HEK293 (cell line): ENCODE results near the gene ACSM2B.
"Not testable (repeated sequence)": the region's sequence is repeated elsewhere in the genome, so short reads cannot be mapped to it uniquely, and the experiment has no call there.

Experiments used
- CTCF ChIA-PET: fragments of 350-600 bp; formaldehyde crosslinking; extraction: SDS; loops from one replicate; lab custom pipeline; 2021; ENCODE audit warnings: antibody characterized with exemption; lab: Yijun Ruan, JAX
- POLR2A ChIA-PET: fragments of 300-600 bp; formaldehyde crosslinking; extraction: SDS; loops from one replicate; lab custom pipeline; 2020; ENCODE audit warnings: antibody characterized with exemption, inconsistent platforms; lab: Yijun Ruan, JAX
- H3K27ac ChIP-seq: fragments of 200-500 bp; sonication (Bioruptor generic); 2 replicates; pipeline ENCODE4 v1.5.1; 2014; ENCODE audit warnings: low read depth, low read length, control low read depth, inconsistent platforms; ENCODE audit errors: extremely low read depth
- H3K36me3 ChIP-seq, 2 experiments: fragments of 200-500 bp in 1 of 2; sonication (Bioruptor generic) in 1 of 2; 1 replicate in 1 of 2; 2 replicates in 1 of 2; pipeline ENCODE4 v1.5.1; 2014 to 2017; ENCODE audit warnings: inconsistent platforms in 2 of 2, low read length in 2 of 2; ENCODE audit not compliant: control insufficient read depth in 2 of 2, insufficient read depth in 1 of 2
- H3K4me1 ChIP-seq: fragments of 200-500 bp; sonication (Bioruptor generic); 2 replicates; pipeline ENCODE4 v1.5.1; 2014; ENCODE audit warnings: mild to moderate bottlenecking, low read length, inconsistent platforms; ENCODE audit not compliant: control insufficient read depth, insufficient read depth
- H3K4me3 ChIP-seq: 2 replicates; pipeline ENCODE4 v1.5.1; 2011; ENCODE audit warnings: low read depth, mild to moderate bottlenecking, control low read depth, low read length, moderate library complexity
- H3K9me3 ChIP-seq: fragments of 200-500 bp; sonication (Bioruptor generic); 2 replicates; pipeline ENCODE4 v1.5.1; 2014; ENCODE audit warnings: low read depth, low read length, inconsistent platforms; ENCODE audit not compliant: control insufficient read depth, insufficient read depth
- GLIS2 ChIP-seq: fragments of 450-650 bp; formaldehyde crosslinking; IDR thresholded peaks from 2 replicates; pipeline ENCODE4 v1.5.1; 2016; ENCODE audit warnings: missing biosample characterization, missing genetic modification characterization
- SETDB1 ChIP-seq: IDR thresholded peaks from one replicate; pipeline ENCODE4 v1.6.1; 2017; ENCODE audit warnings: mild to moderate bottlenecking, low read length, moderate library complexity, mixed read lengths; ENCODE audit not compliant: insufficient read length
- ZFHX2 ChIP-seq: fragments of 450-650 bp; formaldehyde crosslinking; conservative IDR thresholded peaks from 2 replicates; pipeline ENCODE4 v1.5.1; 2016; ENCODE audit warnings: missing biosample characterization, missing genetic modification characterization
- ZNF138 ChIP-seq: fragments of 450-650 bp; formaldehyde crosslinking; IDR thresholded peaks from 2 replicates; pipeline ENCODE4 v1.5.1; 2016; ENCODE audit warnings: missing biosample characterization, missing genetic modification characterization, borderline replicate concordance
- ZNF169 ChIP-seq: fragments of 450-650 bp; formaldehyde crosslinking; IDR thresholded peaks from 2 replicates; pipeline ENCODE4 v1.5.1; 2016; ENCODE audit warnings: missing biosample characterization, missing genetic modification characterization
- ZNF174 ChIP-seq: fragments of 450-650 bp; formaldehyde crosslinking; IDR thresholded peaks from 2 replicates; pipeline ENCODE4 v1.5.0; 2017; ENCODE audit warnings: missing biosample characterization, mild to moderate bottlenecking, missing genetic modification characterization
- ZNF24 ChIP-seq: fragments of 450-650 bp; formaldehyde crosslinking; IDR thresholded peaks from 2 replicates; pipeline ENCODE4 v1.5.1; 2016; ENCODE audit warnings: missing biosample characterization, missing genetic modification characterization
- ZNF324 ChIP-seq: fragments of 450-650 bp; formaldehyde crosslinking; IDR thresholded peaks from 2 replicates; pipeline ENCODE4 v1.5.1; 2016; ENCODE audit warnings: missing biosample characterization, missing genetic modification characterization
- ZNF521 ChIP-seq: fragments of 450-650 bp; formaldehyde crosslinking; IDR thresholded peaks from 2 replicates; pipeline ENCODE4 v1.5.1; 2017; ENCODE audit warnings: missing biosample characterization, mild to moderate bottlenecking, missing genetic modification characterization
- ZNF558 ChIP-seq: fragments of 450-650 bp; formaldehyde crosslinking; IDR thresholded peaks from 2 replicates; pipeline ENCODE4 v1.5.1; 2016; ENCODE audit warnings: missing biosample characterization, missing genetic modification characterization
- ZNF791 ChIP-seq: fragments of 450-650 bp; formaldehyde crosslinking; IDR thresholded peaks from 2 replicates; pipeline ENCODE4 v1.5.1; 2016; ENCODE audit warnings: missing biosample characterization, missing genetic modification characterization
- ZNF792 ChIP-seq: fragments of 450-650 bp; formaldehyde crosslinking; IDR thresholded peaks from 2 replicates; pipeline ENCODE4 v1.5.1; 2016; ENCODE audit warnings: missing biosample characterization, missing genetic modification characterization
- TF ChIP-seq, protein P1 (sequence below): fragments of 450-650 bp; formaldehyde crosslinking; IDR thresholded peaks from 2 replicates; pipeline ENCODE4 v1.5.1; 2016; ENCODE audit warnings: missing biosample characterization, missing genetic modification characterization, low read depth
- TF ChIP-seq, protein P2 (sequence below): fragments of 450-650 bp; formaldehyde crosslinking; IDR thresholded peaks from 2 replicates; pipeline ENCODE4 v1.5.1; 2016; ENCODE audit warnings: missing biosample characterization, missing genetic modification characterization
- TF ChIP-seq, protein P3 (sequence below): fragments of 450-650 bp; formaldehyde crosslinking; IDR thresholded peaks from 2 replicates; pipeline ENCODE4 v1.5.1; 2016; ENCODE audit warnings: missing biosample characterization, missing genetic modification characterization, borderline replicate concordance
- TF ChIP-seq, protein P4 (sequence below): fragments of 450-650 bp; formaldehyde crosslinking; IDR thresholded peaks from 2 replicates; pipeline ENCODE4 v1.5.1; 2016; ENCODE audit warnings: missing biosample characterization, missing genetic modification characterization
- TF ChIP-seq, protein P5 (sequence below): fragments of 450-650 bp; formaldehyde crosslinking; IDR thresholded peaks from 2 replicates; pipeline ENCODE4 v1.5.1; 2016; ENCODE audit warnings: missing biosample characterization, missing genetic modification characterization

The ACSM2B gene

DNA sequence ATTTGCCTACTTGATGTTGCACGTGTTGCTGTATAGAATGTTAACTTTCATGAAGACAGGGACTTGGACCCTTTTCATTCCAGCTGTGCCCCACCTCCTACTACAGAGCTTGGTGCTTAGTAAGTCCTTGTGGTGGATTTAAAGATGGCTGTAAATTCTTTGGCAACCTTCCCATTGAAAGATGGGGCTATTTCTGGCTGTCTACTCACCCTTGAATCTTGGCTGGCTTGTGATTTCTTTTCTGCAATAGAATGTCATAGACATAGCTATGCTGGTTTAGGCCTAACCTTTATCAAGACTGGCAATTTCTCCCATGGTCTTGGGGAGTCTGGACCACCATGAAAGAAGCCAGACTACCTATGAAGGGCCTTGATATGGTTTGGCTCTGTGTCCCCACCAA is 65.8 kb downstream of the ACSM2B start:
- H3K9me3 ChIP-seq, result no peaks in the 10 kb centered on the region
- ChIA-PET POLR2A (no interaction called here), CTCF (interaction anchor here (0.6 kb wide), 1 partner anchor 1109 kb away, joined by 3 read pairs; no protein-coding TSS in a partner anchor)
- TF ChIP-seq ZNF792 (tag by site-specific recombination), result no peak
- TF ChIP-seq ZFHX2 (tag by site-specific recombination), result no peak
- TF ChIP-seq ZNF558 (tag by site-specific recombination), result no peak
- TF ChIP-seq, protein P1, sequence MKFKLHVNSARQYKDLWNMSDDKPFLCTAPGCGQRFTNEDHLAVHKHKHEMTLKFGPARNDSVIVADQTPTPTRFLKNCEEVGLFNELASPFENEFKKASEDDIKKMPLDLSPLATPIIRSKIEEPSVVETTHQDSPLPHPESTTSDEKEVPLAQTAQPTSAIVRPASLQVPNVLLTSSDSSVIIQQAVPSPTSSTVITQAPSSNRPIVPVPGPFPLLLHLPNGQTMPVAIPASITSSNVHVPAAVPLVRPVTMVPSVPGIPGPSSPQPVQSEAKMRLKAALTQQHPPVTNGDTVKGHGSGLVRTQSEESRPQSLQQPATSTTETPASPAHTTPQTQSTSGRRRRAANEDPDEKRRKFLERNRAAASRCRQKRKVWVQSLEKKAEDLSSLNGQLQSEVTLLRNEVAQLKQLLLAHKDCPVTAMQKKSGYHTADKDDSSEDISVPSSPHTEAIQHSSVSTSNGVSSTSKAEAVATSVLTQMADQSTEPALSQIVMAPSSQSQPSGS (tag by site-specific recombination), result no peak
- no peak for TF ChIP-seq GLIS2
- TF ChIP-seq, protein P2, sequence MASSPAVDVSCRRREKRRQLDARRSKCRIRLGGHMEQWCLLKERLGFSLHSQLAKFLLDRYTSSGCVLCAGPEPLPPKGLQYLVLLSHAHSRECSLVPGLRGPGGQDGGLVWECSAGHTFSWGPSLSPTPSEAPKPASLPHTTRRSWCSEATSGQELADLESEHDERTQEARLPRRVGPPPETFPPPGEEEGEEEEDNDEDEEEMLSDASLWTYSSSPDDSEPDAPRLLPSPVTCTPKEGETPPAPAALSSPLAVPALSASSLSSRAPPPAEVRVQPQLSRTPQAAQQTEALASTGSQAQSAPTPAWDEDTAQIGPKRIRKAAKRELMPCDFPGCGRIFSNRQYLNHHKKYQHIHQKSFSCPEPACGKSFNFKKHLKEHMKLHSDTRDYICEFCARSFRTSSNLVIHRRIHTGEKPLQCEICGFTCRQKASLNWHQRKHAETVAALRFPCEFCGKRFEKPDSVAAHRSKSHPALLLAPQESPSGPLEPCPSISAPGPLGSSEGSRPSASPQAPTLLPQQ (tag by site-specific recombination), result no peak
- TF ChIP-seq ZNF24, result no peak
- TF ChIP-seq ZNF174 (tag by site-specific recombination), result no peak
- no peaks in the 10 kb centered on the region for H3K4me1 ChIP-seq
- H3K4me3 ChIP-seq, result no peak overlapping the region
- no peaks in the 10 kb centered on the region for H3K36me3 ChIP-seq
- H3K27ac ChIP-seq, result no peak overlapping the region

DNA sequence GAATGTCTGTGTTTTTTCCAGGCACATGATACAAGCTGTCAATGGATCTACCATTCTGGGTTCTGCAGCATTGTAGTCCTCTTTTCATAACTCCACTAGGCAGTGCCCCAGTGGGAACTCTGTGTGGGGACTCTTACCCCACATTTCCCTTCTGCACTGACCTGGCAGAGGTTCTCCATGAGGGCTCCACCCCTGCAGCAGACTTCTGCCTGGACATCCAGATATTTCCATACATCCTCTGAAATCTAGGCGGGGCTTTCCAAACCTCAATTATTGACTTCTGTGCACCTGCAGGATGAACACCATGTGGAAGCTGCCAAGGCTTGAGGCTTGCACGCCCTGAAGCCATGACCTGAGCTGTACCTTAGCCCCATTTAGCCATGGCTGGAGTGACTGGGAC is 68.9 kb downstream of the ACSM2B start:
- TF ChIP-seq, protein P3, sequence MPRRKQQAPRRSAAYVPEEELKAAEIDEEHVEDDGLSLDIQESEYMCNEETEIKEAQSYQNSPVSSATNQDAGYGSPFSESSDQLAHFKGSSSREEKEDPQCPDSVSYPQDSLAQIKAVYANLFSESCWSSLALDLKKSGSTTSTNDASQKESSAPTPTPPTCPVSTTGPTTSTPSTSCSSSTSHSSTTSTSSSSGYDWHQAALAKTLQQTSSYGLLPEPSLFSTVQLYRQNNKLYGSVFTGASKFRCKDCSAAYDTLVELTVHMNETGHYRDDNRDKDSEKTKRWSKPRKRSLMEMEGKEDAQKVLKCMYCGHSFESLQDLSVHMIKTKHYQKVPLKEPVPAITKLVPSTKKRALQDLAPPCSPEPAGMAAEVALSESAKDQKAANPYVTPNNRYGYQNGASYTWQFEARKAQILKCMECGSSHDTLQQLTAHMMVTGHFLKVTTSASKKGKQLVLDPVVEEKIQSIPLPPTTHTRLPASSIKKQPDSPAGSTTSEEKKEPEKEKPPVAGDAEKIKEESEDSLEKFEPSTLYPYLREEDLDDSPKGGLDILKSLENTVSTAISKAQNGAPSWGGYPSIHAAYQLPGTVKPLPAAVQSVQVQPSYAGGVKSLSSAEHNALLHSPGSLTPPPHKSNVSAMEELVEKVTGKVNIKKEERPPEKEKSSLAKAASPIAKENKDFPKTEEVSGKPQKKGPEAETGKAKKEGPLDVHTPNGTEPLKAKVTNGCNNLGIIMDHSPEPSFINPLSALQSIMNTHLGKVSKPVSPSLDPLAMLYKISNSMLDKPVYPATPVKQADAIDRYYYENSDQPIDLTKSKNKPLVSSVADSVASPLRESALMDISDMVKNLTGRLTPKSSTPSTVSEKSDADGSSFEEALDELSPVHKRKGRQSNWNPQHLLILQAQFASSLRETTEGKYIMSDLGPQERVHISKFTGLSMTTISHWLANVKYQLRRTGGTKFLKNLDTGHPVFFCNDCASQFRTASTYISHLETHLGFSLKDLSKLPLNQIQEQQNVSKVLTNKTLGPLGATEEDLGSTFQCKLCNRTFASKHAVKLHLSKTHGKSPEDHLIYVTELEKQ (tag by site-specific recombination), result no peak
- peak; percentile 29 for TF ChIP-seq SETDB1
- Histone ChIP-seq H3K27ac (no peak overlapping the region), H3K36me3 (no peaks in the 10 kb centered on the region), H3K4me3 (no peak overlapping the region), H3K9me3 (no peaks in the 10 kb centered on the region), H3K4me1 (no peaks in the 10 kb centered on the region)
- POLR2A ChIA-PET, result no interaction called here
- CTCF ChIA-PET, result no interaction called here

DNA sequence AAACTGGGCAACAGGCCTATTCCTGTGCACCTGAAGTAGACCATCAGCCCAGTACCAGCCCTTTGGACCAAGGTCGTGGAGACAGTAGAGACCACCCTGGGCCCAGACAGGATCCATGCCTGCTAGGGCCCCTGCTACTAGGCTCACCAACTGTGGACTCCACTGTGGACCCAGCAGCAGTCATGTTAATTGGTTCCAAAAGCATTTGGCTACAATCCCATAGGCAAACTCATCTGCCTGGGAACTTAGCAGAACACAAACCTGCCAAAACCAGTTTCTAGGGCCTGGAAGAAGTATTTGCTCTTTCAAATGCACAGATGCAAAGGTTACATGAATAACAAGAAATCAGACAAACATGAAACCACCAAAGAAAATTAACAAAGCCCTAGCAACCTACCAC is 71.7 kb downstream of the ACSM2B start:
- TF ChIP-seq, protein P4, sequence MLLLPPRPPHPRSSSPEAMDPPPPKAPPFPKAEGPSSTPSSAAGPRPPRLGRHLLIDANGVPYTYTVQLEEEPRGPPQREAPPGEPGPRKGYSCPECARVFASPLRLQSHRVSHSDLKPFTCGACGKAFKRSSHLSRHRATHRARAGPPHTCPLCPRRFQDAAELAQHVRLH, result no peak
- TF ChIP-seq ZNF138 (no peak), ZNF791 (no peak), ZNF169 (no peak), ZNF521 (no peak), ZNF324 (tag by site-specific recombination) (no peak)
- TF ChIP-seq, protein P5, sequence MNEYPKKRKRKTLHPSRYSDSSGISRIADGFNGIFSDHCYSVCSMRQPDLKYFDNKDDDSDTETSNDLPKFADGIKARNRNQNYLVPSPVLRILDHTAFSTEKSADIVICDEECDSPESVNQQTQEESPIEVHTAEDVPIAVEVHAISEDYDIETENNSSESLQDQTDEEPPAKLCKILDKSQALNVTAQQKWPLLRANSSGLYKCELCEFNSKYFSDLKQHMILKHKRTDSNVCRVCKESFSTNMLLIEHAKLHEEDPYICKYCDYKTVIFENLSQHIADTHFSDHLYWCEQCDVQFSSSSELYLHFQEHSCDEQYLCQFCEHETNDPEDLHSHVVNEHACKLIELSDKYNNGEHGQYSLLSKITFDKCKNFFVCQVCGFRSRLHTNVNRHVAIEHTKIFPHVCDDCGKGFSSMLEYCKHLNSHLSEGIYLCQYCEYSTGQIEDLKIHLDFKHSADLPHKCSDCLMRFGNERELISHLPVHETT (tag by site-specific recombination), result no peak
- ChIA-PET POLR2A (no interaction called here), CTCF (no interaction called here)
- H3K27ac ChIP-seq, result no peak overlapping the region
- no peak overlapping the region for H3K4me3 ChIP-seq
- no peaks in the 10 kb centered on the region for H3K36me3 ChIP-seq
- H3K9me3 ChIP-seq, result no peaks in the 10 kb centered on the region
- H3K4me1 ChIP-seq, result no peaks in the 10 kb centered on the region

DNA sequence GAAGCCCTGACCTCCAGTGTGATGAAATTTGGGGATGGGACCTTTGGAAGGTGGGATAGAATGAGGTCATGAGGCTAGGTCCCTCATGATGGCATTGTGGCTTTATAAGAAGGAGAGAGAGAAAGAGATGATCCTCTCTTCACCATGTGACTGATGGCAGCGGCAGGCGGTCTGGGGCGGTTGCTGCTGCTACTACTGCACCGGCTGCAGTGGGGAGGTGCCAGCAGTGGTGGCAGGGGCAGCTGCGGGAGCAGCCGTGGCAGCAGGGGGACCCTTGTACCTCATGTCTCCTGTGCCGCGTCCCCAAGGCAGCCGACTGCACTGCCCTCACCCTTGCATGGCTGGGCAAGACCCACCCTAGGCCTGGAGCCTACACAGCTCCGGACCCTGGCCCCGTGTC is 84.7 kb downstream of the ACSM2B start:
- POLR2A ChIA-PET, CTCF ChIA-PET: not testable (repeated sequence)

DNA sequence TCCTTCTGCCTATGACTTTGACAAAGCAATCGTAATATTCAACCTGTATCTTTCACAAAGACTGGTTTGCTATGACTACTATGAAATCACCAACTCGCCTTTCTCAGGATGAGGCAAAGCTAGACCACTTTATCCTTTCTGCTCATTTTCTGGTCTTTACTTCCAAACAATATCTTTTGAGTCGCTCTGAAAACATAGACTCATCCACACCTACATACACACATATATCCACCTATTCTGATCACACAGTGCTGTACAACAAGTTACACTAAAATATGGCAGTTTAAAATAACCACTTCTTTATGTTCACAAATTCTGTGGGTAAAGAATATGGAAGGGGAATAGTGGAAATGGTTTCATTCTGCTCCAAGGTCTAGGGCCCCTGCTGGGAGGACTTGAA is 85.2 kb downstream of the ACSM2B start:
- POLR2A ChIA-PET, H3K36me3 ChIP-seq: not testable (repeated sequence)

More for the DNA sequence above, 84.7 kb downstream of the ACSM2B start:
- H3K9me3 ChIP-seq, H3K4me1 ChIP-seq, H3K27ac ChIP-seq, H3K36me3 ChIP-seq, H3K4me3 ChIP-seq: not testable (repeated sequence)

More for the DNA sequence above, 85.2 kb downstream of the ACSM2B start:
- H3K9me3 ChIP-seq, H3K27ac ChIP-seq, CTCF ChIA-PET, H3K4me1 ChIP-seq, H3K4me3 ChIP-seq: not testable (repeated sequence)
